ENCODE results near the gene ACCSL.

The ACCSL gene

GRCh38 chr11:44046182-44046581 lies 1.6 kb upstream of the ACCSL start:
- TF ChIP-seq CTCF (conservative IDR thresholded peaks at IDR 0.05; ENCODE audit: control insufficient read depth, insufficient read depth, low read depth, low read length): no peak
- no peak for DNase-seq (ENCODE audit: low read depth)
- no peak overlapping the region for H3K4me3 ChIP-seq (ENCODE audit: control insufficient read depth, low read depth, low read length)

GRCh38 chr11:44047298-44047697 lies 483 bp upstream of the ACCSL start:
- H3K4me3 ChIP-seq (ENCODE audit: control insufficient read depth, low read depth, low read length): no peak overlapping the region
- TF ChIP-seq CTCF (conservative IDR thresholded peaks at IDR 0.05; ENCODE audit: control insufficient read depth, insufficient read depth, low read depth, low read length): no peak
- no peak for DNase-seq (ENCODE audit: low read depth)

GRCh38 chr11:44049832-44050231 lies 2.1 kb downstream of the ACCSL start:
- TF ChIP-seq CTCF (conservative IDR thresholded peaks at IDR 0.05; ENCODE audit: control insufficient read depth, insufficient read depth, low read depth, low read length): no peak
- DNase-seq (ENCODE audit: low read depth): no peak

GRCh38 chr11:44051171-44051570 lies 3.4 kb downstream of the ACCSL start:
- no peak overlapping the region for H3K4me3 ChIP-seq (ENCODE audit: control insufficient read depth, low read depth, low read length)
- no peak for TF ChIP-seq CTCF (conservative IDR thresholded peaks at IDR 0.05; ENCODE audit: control insufficient read depth, insufficient read depth, low read depth, low read length)
- DNase-seq (ENCODE audit: low read depth): no peak

More at GRCh38 chr11:44049832-44050231, 2.1 kb downstream of the ACCSL start:
- H3K4me3 ChIP-seq (ENCODE audit: control insufficient read depth, low read depth, low read length): no peak overlapping the region

- no peak overlapping the region for H3K4me3 ChIP-seq (ENCODE audit: control insufficient read depth, low read depth, low read length)
- TF ChIP-seq CTCF (conservative IDR thresholded peaks at IDR 0.05; ENCODE audit: control insufficient read depth, insufficient read depth, low read depth, low read length): no peak
- DNase-seq (ENCODE audit: low read depth): no peak
Observed at GRCh38 chr11:44057340-44057739, 9.6 kb downstream of the ACCSL start.

- H3K4me3 ChIP-seq (ENCODE audit: control insufficient read depth, low read depth, low read length): no peak overlapping the region
- DNase-seq (ENCODE audit: low read depth): no peak
- TF ChIP-seq CTCF (conservative IDR thresholded peaks at IDR 0.05; ENCODE audit: control insufficient read depth, insufficient read depth, low read depth, low read length): no peak
Observed at GRCh38 chr11:44058275-44058674, 10.5 kb downstream of the ACCSL start.

GRCh38 chr11:44065161-44065661 lies 17.4 kb downstream of the ACCSL start:
- H3K4me3 ChIP-seq (ENCODE audit: control insufficient read depth, low read depth, low read length): no peak overlapping the region
- TF ChIP-seq CTCF (conservative IDR thresholded peaks at IDR 0.05; ENCODE audit: control insufficient read depth, insufficient read depth, low read depth, low read length): no peak
- no peak for DNase-seq (ENCODE audit: low read depth)

Data from fibroblast of mammary gland (primary cell).